ENCODE measurements around the gene BCL11B. TPM values are rescaled to one million over a fixed set of nuclear protein-coding genes. Genes with fewer than 3 reads are reported as not detected.

Gene BCL11B
- total RNA-seq, 1 donor from 2014 or later: under 0.01 TPM

DNA sequence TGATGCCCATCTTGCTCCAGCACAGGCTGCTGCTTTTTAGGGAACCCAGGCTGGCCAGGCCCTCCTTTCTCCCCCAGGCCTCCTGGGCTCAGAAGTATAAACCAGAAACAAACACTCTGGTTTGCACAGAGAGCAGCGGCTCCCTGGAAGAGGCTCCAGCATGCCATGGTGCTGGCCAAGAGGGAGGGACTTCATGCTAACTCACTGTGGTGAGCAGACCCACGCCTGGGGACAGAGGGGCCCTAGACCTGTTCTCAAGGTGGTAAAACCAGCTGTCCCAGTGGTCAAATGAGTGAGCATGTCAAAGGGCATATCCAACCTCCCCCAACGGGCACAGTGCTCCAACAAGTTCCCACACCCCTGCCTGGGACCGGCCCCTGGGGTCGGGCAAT is 15.5 kb downstream of the BCL11B start:
- DNase-seq (ENCODE audit: low read depth in 2 of 2): no peak

DNA sequence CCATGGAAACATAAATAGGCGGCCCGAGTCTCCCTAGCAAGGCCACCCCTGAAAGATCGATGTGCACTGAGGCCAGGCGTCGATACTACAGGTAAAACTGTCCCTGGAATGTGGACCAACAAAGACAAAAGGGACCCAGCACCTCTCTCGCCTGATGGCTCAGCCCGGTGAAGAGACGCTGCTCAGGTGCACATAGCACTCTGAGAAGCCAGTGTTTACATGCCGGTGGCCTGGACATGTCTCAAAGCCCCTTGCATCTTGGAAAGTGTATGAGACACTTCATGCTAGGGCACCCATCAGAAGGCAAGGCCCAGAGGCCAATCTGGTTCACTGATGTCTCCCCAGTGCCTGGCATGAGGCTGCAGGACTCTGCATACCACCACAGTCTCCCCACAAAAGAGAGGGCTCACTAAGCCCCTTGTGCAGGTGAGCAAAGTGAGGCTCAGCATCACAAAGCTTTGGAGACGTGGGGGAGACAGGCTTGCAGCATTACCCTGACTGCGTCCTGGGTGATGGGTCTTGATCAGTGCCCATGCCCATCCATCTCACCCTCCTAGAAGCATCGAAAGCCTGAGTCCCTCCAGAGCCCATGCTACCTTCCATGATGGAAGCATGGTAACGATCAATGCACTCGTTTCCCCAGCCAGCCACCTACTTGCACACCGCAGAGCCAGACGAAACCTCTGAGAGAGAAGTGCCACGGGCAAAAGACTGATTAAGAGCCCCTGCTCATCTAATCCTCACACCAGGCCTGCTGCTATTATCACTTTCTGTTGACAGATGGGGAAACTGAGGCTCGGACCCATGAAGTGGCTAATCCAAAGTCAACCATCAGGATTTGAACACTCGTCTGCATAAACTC is 16.1 kb downstream of the BCL11B start:
- DNase-seq (ENCODE audit: low read depth in 2 of 2): no peak

DNA sequence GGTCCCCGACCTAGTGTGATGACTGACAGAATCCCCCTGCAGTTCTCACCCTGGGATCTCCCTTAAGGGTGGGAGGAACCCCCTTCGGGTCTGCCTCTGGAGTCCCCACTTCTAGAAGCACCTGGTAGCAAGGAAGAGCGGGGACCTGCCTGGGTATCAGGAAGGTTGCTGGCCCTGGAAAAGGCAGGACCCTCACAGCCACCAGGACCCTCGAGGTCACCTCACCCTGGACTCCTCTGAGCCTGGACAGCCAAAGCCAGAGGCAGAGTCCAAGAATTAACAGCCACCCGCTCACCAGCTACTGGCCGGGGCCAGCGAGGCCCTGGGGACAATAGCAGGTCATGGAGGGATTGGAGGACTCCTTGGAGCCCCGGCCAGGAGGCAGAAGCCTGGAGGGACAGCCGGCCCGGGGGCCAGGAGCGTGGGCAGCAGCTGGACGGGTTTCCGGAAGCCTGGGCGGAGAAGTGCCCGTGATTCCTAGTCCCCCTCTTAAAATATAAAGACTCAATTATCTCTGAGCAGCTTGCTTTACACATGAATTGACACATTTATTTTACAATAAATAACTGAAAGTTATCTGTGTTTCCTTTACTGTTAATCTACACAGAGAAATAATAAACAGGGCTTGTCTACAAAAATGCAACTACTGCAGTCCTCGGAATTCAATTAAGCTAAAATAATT is 17.5 kb downstream of the BCL11B start:
- DNase-seq (ENCODE audit: low read depth in 2 of 2): no peak

DNA sequence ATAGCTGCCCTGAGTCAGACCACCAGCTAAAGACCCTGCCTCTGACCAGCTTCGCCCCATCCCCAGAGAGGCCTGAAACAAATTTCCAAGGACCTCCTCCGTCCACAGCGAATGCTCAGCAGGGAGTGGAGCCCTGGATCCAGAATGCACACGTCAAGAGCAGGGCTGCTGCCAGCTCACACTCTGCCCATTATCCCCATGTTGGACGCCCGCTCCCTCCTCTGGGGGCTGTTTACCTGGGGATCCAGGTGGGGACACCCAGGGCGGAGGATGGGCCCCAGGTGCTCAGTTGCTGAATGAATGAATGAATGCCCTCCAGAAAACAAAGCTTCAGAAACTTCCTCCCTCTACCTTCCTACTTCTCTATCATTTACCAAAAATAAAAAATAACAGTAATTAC is 18.1 kb downstream of the BCL11B start:
- DNase-seq (ENCODE audit: low read depth in 2 of 2): no peak

DNA sequence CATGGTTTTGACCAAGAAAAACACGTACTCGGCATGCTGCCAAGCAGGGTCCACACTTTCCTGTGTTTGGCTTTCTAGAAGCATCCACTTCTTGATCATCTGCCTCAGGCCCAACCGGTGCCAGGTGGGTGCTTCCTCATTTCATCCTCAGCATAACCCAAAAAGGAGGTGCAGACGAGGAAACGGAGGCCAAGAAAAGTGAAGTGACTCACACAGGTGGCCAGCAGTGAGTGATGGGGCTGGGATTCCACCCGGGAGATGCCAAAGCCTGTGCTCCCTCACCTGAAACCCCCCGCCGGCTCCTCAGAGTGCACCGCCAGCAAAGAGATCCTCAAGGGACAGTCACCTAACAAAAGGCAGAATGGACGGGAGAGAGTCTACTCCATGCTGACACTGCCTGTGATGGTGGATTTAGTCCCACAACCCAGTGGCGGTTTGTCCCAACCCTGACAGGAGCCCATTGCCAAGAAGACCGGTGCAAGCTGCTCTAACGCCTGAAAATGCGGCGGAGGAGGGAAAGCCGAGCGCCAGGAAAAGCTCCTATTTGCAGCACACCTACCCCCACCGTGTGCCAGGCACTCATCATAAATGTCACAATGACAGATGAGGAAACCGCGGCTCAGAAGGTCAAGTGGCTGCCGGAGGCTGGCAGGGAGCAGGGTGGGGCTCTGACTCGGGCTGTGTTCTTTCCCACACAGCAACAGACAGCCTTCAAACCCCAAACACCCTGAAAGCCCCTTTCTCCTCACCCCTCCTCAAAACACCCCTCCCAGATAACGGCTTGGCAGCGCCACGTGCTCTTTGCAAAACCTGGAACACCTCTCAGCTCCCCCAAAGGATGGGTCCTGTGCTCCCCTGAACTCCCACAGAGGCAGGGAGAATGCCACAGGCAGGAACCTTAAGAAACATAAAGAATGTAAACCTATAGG is 18.8 kb downstream of the BCL11B start:
- no peak for DNase-seq (ENCODE audit: low read depth in 2 of 2)

DNA sequence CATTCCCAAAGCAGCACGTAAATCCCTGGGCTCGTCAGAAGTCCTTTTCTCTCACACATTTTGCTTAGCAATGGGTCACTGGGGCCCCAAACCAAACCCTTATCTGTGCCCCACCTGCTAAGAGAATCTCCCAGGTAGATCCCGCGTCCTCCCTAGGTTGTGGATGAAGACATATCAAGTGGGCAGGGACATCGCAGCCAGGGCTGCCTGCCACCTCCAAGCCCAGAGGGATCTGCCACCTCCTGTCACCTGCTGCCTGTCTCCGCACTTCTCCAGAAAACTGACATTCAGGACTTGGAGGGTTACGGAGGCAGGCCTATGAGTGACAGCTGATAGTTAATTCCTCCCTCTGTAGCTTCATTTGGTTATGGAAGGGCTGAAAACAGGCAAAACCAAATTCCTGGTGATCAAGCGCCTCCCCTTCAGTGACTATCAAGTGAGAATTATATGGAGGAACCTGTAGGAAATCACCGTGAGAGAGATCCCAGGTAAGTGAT is 19.5 kb downstream of the BCL11B start:
- no peak for DNase-seq (ENCODE audit: low read depth in 2 of 2)

DNA sequence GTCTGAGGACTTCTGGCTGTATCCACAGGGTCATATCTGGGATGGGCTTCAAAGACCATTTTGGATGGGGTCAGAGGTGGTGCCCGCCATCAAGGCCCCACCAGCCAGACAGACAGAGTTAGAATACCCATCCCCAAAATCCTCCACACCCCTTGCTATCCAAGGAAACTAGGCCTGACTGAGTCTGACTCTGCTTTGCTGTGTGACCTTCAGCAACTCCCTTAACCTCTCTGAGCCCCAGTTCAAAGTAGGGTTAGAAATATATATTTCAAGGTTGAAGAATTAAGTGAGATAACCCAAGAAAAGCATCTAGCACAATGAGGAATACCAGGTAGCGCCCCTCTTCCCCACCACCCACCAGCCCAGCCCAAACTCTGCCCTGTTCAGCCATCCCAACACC is 20.3 kb downstream of the BCL11B start:
- DNase-seq (ENCODE audit: low read depth in 2 of 2): no peak

DNA sequence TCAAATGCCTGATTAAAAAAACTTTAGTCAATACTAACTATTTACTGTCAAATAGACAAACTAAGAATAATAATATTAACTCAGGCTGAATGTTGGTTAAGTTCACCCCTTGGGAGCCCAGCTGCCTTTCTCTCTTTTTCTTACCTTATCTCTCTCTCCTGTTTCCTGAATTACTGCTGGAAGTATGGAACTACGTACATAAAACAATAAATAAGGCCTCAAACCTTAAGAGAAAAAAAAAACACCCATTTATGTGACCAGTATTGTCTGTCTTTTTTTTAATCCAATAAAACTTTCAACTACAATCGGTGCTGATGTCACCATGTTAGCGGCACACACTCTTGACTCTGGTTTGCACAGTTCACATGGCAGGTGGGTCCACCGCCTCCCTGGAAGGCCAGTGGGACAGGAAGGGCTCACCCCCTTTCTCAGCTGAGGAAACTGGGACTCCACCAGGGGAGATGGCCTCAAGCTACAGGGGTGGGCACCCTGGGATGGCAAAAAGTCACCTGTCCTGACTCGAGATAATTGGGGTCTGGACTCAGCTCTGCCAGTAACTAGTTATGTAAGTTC is 21.3 kb downstream of the BCL11B start:
- DNase-seq (ENCODE audit: low read depth in 2 of 2): no peak

DNA sequence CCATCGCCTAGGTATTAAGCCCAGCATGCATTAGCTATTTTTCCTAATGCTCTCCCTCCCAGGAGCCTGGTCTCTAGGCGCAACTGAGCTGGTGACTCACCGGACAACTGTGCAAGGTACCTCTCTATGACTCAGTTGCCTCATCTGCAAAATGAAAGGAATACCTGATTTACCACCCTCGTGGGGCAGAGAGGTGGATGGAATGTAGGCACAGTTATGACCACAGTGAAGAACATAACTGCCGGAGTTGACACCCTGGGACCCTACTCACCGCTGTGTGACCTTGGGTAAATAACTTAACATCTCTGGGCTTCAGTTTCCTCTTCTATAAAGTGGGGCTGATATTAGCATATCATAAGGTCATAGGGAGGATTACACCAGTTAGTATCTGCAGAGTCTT is 22.6 kb downstream of the BCL11B start:
- no peak for DNase-seq (ENCODE audit: low read depth in 2 of 2)

DNA sequence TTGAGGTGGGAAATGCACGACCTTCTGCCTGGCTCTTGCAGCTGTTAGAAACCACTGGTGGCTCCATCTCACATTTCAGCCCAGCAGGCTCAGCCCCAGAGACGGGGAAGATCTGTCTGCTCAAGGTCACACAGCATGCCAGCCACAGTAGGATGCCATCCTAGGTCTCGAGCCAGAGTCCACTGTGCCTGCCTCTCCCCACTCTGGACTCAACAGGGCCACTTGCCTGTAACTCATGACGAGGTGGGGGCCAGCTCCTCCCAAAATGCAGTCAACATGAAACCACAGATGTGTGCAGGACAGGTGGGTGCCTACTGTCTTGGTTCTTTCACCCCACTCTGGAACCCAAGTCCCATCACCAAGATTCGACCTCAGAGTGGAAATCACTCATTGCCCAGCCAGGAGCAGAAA is 23.2 kb downstream of the BCL11B start:
- DNase-seq (ENCODE audit: low read depth in 2 of 2): no peak

DNA sequence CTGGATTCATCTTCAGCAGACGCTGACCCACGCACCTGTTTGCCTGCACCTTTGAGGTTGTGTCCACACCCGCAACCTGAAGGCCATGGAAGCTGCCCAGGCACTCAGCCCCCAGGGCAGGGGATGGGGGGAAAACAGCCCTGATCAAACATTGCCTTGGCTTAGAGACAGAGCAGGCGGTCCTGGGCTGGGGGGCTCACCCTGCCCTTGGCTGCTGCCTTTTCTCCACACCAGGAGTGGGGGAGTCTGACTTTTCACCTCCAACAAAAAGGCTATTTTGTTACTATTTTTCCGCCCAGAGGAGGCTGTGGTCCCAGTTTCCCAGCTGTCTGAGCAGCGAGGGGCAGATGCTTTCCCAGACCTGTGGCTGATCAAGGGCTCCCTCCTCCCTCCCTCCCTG is 24.2 kb downstream of the BCL11B start:
- DNase-seq (ENCODE audit: low read depth in 2 of 2): no peak

DNA sequence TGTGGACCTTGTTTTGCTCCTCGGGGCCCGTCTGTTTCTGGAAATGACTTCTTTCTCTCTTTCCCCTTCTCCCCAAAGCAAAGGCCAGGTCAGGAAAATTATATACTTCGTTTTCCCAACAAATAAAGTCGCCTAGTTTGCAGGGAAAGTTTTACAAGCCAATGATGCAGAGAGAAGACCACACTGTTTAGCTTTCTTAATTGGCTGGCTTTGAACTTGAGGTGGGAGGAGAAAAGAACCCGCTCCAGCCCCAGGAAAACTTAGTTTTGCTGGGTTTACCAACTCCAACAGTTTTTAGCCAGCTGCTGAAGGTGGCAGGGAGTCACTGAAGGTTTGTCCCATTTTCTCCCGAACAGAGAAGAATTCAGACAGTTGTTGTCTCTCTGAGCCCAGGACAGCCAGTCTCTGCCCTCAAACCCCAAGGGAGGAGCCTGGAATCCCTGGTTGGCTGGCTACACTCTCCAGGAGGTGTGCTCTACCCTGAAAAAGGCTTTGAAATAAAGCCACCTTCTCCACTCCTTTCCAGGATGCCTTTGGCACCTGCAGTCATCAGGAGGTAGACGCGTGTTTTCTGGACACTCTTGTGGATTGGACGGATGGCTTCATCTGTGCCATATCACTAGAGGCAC is 24.8 kb downstream of the BCL11B start:
- DNase-seq (ENCODE audit: low read depth in 2 of 2): no peak

DNA sequence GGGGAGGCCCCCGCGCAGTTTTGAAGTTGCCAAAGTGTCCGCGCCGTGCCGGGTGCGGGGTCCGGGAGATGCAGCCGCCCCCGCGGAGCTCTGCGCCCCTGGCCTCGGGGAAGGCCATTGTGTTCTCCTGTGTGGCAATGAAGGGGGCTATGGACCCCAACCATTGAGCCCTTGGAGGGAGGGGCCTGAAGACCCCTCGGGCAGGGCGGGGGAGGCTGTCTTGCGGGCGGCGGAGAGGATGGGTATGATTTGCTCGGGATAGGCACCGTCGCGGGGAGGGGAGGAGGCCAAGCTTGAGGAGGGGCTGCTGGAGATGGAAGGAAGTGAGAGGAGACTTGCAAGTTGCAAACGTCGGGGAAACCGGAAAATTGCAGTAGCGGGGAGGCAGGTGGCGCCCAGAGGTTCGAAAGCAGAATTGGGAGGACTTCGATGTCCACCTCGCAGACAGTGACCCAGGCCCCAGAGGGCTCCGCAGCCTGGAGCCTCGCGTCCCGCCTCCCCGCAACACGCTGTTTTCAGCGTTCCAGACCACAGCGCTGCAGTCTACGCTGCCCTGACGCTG is 25.4 kb downstream of the BCL11B start:
- DNase-seq (ENCODE audit: low read depth in 2 of 2): no peak

DNA sequence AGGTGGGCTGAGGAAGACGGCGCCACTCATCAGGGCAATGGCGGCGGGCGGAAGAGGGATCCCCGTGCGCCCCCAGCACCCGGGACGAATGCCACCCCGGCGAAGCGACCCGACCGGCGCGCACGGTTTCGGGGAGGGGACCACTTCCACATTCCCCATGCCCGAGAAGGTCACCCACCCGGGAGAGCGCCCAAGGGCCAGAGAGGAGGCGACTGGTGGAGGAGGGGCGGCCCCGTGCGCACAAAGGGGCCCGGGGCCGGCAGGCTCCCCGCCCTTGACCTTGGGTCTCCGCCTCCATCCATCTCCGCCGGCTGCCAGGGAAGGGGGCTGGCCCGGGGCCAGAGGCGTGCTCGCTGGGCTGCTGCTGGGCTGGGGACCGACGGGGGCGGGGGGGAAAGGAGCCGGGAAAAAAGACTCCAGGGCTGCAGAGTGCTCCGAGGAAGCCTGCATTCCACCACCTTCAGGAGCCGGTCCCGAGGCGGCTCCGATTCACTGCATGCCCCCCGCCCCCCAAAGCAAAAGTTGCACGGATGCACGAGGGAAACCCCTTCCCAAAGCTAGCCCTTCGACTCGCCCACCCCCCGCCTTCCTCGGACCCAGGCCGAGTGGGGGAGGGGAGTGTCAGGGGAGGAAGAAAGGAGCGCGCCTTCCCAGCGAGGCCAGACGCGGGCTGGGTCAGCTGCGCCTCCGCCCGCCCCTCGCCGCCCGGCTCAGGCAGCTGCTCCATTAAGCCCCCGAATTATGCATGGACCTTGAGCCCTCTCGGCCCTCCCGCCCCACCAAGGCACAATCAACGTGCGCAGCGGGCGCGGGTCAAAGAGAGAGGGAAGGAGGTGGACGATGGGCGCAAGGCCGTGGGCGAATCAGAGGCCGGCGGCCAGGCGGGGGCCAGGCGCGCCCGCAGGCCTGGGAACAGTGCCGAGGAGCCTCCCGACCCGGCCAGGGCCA is 26.2 kb downstream of the BCL11B start:
- no peak for DNase-seq (ENCODE audit: low read depth in 2 of 2)

DNA sequence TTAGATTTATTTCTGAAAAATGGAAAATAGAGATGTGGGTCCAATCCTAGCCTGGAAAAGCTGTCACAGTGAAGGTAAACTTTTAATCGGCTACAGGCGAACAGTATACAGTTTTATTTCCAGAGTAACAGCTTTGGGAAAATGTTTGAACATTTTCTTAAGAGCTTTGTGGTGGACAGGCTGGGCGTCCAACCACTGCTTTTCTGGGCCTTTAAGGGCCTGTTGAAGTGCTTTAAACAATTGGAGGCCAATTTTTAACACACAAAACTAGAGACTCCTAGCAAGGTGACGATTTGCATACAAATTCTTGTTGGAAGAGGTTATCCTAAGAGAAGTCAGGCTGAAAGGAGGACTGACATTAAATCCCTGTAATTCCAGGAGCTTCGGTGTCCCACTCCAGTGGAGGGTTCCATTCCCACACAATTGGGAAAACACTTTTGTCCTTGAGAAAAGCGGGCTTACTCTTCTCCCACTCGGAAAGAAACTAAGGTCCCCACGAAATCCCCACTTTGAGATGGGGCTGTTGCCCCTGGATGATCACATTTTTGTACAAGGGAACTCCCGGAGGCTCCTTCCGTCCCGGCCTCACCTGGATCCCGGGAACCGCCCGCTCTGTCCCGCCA is 26.9 kb downstream of the BCL11B start:
- no peak for DNase-seq (ENCODE audit: low read depth in 2 of 2)

DNA sequence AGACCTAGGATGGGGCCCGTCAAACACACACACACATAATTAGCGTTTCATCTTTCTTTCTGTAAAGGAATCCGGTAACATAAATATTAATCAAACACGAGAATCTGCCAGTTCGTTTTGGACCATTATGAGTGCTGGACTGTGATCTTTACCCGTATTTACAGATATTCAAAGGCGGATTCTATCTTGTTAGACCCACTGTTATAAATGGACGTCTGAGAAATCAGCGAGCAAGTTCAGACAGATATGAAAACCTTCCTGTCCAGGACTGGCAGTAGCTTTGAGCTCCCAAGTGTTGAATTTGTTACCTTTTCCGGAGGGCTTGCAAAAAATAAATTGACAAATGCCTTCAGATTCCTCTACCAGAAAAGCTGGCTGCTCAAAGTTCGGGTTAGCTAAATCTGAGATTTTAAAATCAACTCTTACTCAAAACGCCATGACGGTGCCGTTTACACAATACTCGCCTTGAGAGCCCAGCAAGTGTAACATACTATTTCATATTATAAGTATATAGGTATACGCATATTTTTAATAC is 27.6 kb downstream of the BCL11B start:
- DNase-seq (ENCODE audit: low read depth in 2 of 2): no peak

DNA sequence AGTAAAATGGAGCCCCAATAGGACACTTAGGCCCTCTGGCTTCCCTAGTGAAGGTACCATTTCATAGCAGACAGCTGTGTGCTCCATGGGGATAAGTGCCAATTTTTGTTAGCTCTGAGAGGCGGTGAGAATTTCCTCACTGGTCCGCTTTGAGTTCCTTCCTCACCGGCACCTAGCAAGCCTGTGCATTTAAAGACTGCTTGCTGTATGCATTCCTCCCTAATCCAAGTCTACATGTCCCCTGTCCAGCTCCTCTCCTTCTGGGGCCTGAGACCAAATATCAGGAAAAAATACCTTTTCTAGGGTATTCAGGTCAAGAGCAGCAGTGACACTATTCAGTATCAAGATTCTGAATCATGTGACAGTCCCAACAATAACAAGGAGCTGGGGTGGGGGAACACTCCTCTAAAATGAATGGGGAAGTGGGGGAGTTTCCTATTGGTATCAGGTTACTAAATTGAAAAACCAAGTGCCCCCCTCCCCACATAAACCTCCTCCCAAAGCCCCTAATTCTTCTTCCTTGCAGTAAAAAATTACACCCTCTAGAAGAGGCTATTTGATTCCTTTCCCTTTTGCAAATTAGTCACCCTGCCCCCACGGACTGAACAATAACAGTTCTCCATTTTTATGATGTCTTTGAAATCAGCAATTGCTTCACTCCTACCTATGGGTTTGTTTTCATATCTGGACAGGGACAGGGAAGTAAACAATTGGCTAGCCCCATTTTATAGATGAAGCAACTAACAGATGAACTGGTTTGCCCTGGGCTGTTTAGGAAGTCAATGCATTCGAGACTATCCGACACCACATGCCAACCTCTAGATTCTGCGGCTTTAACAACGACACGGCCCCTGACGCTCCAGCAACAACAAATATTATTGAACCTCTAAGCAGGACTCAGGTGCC is 28.9 kb downstream of the BCL11B start:
- DNase-seq (ENCODE audit: low read depth in 2 of 2): no peak

DNA sequence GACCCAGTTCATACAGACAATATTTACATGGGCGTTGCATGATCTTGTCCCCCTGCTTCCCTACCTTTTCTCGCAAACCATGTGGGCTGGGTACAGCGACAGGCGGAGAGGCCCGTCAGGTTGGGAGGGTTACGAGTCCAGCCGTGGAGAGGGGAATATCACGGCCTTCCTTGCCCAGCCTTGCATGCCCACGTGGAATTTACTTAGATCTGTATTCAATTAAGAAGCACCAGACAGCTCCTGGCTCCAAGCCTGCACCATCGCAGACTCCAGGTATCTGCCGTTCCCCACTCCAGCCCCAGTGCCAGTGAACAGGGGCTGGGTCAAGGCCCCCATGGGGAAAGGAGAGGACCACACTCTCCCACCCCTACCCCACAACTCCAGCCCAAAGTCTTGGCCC is 29.8 kb downstream of the BCL11B start:
- no peak for DNase-seq (ENCODE audit: low read depth in 2 of 2)
